Astrocyte of the spinal cord (primary cell): Measurements from ENCODE around the gene PCDHB7.
"Not testable (repeated sequence)": the region's sequence is repeated elsewhere in the genome, so short reads cannot be mapped to it uniquely, and the experiment has no call there.

ENCODE experiments used
- DNase-seq: peaks from one replicate; pipeline ENCODE4 v3.0.0; 2011; ENCODE audit warnings: low read depth, low spot score
- H3K4me3 ChIP-seq: 2 replicates; pipeline ENCODE4 v1.5.1; 2011; ENCODE audit warnings: low read depth, mild to moderate bottlenecking, low read length, moderate library complexity
- in situ Hi-C: cut with HindIII; loops from 2 replicates; pipeline ENCODE4 v1.10.0; 2017; ENCODE audit warnings: low sequenced_read_pairs
- TF ChIP-seq, protein P1 (sequence below): IDR thresholded peaks from 2 replicates; pipeline ENCODE4 v1.5.1; 2012; ENCODE audit warnings: low read depth, mild to moderate bottlenecking, low read length, inconsistent platforms

PCDHB7 gene

DNA sequence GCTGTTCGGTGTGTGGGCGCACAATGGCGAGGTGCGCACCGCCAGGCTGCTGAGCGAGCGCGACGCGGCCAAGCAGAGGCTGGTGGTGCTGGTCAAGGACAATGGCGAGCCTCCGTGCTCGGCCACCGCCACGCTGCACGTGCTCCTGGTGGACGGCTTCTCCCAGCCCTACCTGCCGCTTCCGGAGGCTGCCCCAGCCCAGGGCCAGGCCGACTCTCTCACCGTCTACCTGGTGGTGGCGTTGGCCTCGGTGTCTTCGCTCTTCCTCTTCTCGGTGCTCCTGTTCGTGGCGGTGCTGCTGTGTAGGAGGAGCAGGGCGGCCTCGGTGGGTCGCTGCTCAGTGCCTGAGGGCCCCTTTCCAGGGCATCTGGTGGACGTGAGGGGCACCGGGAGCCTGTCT lies 7.4 kb downstream of the PCDHB7 start:
- in situ Hi-C loops, DNase-seq, H3K4me3 ChIP-seq: not testable (repeated sequence)

DNA sequence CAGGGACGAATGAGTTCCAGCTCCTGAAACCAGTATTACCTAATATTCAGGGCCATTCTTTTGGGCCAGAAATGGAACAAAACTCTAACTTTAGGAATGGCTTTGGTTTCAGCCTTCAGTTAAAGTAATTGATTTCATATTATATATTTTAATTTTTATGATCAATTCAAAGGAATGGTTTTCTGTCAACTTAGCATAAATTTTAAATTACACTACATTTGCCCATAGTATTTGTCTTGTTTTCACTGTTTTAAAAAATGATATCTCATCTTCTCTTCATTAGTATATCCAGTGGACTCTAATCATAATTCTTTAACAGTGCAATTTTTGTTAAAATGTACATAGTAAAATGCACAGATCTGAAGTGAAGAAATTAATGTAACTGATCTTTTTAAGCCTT lies 7.9 kb downstream of the PCDHB7 start:
- no peak overlapping the region for H3K4me3 ChIP-seq
- in situ Hi-C loops: no loop called here
- TF ChIP-seq, protein P1, sequence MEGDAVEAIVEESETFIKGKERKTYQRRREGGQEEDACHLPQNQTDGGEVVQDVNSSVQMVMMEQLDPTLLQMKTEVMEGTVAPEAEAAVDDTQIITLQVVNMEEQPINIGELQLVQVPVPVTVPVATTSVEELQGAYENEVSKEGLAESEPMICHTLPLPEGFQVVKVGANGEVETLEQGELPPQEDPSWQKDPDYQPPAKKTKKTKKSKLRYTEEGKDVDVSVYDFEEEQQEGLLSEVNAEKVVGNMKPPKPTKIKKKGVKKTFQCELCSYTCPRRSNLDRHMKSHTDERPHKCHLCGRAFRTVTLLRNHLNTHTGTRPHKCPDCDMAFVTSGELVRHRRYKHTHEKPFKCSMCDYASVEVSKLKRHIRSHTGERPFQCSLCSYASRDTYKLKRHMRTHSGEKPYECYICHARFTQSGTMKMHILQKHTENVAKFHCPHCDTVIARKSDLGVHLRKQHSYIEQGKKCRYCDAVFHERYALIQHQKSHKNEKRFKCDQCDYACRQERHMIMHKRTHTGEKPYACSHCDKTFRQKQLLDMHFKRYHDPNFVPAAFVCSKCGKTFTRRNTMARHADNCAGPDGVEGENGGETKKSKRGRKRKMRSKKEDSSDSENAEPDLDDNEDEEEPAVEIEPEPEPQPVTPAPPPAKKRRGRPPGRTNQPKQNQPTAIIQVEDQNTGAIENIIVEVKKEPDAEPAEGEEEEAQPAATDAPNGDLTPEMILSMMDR: no peak
- DNase-seq: no peak

GRCh38 chr5:141182248-141182647 lies 9.8 kb downstream of the PCDHB7 start, which contains the start of gene PCDHB16:
PCDHB16 (plus strand) TSS chr5:141182387; CDS start chr5:141182560, 173 bp downstream.
- TF ChIP-seq, protein P1: no peak
- no peak for DNase-seq
- in situ Hi-C loops: no loop called here
- H3K4me3 ChIP-seq: no peak within 1 kb of the TSS

DNA sequence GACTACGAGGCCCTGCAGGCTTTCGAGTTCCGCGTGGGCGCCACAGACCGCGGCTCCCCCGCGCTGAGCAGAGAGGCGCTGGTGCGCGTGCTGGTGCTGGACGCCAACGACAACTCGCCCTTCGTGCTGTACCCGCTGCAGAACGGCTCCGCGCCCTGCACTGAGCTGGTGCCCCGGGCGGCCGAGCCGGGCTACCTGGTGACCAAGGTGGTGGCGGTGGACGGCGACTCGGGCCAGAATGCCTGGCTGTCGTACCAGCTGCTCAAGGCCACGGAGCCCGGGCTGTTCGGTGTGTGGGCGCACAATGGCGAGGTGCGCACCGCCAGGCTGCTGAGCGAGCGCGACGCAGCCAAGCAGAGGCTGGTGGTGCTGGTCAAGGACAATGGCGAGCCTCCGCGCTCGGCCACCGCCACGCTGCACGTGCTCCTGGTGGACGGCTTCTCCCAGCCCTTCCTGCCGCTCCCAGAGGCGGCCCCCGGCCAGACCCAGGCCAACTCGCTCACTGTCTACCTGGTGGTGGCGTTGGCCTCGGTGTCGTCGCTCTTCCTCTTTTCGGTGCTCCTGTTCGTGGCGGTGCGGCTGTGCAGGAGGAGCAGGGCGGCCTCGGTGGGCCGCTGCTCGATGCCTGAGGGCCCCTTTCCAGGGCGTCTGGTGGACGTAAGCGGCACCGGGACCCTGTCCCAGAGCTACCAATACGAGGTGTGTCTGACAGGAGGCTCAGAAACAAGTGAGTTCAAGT lies 11.8 kb downstream of the PCDHB7 start:
- DNase-seq, H3K4me3 ChIP-seq, in situ Hi-C loops: not testable (repeated sequence)

DNA sequence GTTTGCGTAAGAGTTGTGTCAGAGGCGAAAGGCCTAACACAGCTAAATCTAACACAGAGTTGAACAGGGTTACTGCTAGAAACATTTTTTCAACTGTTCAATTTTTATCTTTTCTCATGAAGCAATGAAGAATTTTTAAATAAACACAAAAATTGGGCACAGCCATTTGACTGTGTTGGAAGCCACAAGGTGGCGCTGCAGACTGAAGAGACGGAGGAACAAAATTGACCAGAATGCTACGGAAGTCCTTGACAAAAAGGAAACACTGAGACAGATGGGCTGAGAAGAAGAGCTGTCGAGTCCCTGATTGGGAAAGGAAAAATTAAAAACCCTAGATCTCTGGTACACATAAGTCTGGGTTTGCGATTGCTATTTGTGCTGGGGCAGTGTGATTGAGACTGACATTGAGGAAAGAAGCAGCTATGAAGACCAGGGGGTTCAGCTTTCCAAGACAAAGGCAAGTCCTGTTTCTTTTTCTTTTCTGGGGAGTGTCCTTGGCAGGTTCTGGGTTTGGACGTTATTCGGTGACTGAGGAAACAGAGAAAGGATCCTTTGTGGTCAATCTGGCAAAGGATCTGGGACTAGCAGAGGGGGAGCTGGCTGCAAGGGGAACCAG lies 14.6 kb downstream of the PCDHB7 start, which contains the start of gene PCDHB9:
Gene PCDHB9, plus strand, starts transcription at position 265 of the 616 bp plus-strand sequence. Its CDS starts 158 bp downstream, at position 423.
- no peak for DNase-seq
- no peak within 1 kb of the TSS for H3K4me3 ChIP-seq
- TF ChIP-seq, protein P1: no peak
- in situ Hi-C loops: no loop called here

GRCh38 chr5:141188682-141189081 lies 16.2 kb downstream of the PCDHB7 start:
- DNase-seq, H3K4me3 ChIP-seq, in situ Hi-C loops: not testable (repeated sequence)

- in situ Hi-C loops, DNase-seq, H3K4me3 ChIP-seq: not testable (repeated sequence)
These were observed 16.7 kb downstream of the PCDHB7 start for GRCh38 chr5:141189131-141189530.

DNA sequence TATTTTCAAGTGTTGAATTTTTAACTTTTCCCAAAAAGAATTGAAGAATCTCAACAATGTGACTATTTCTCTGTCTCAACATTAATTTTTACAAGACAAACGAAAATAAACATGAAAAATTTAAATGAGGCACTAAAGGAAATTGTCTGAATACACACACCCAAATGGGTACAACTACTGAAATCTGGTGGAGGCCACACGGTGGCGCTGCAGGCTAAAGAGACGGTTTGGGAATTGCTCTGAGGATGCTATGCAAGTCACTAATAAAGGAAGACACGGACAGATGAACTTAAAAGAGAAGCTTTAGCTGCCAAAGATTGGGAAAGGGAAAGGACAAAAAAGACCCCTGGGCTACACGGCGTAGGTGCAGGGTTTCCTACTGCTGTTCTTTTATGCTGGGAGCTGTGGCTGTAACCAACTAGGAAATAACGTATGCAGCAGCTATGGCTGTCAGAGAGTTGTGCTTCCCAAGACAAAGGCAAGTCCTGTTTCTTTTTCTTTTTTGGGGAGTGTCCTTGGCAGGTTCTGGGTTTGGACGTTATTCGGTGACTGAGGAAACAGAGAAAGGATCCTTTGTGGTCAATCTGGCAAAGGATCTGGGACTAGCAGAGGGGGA lies 19.8 kb downstream of the PCDHB7 start, which contains the start of gene PCDHB10:
Gene PCDHB10, plus strand, starts transcription at position 244 of the 616 bp plus-strand sequence. Its CDS starts 200 bp downstream, at position 444.
- in situ Hi-C loops: no loop called here
- no peak for DNase-seq
- peak within 1 kb of the TSS; percentile 13 for H3K4me3 ChIP-seq
- TF ChIP-seq, protein P1: peak; percentile 25

GRCh38 chr5:141194332-141194731 lies 21.9 kb downstream of the PCDHB7 start:
- in situ Hi-C loops, H3K4me3 ChIP-seq, DNase-seq: not testable (repeated sequence)
